Erythroblast (primary cell): Measurements from ENCODE around the gene ME3.

ENCODE experiments used
- GATA1 ChIP-seq: IDR thresholded peaks from 2 replicates; pipeline ENCODE4 v1.6.1; 2011; ENCODE audit warnings: low read depth, mild to moderate bottlenecking, control low read depth, low read length, moderate library complexity
- POLR2A ChIP-seq: IDR thresholded peaks from 2 replicates; pipeline ENCODE4 v1.6.1; 2011; ENCODE audit warnings: mild to moderate bottlenecking, low read length

DNA sequence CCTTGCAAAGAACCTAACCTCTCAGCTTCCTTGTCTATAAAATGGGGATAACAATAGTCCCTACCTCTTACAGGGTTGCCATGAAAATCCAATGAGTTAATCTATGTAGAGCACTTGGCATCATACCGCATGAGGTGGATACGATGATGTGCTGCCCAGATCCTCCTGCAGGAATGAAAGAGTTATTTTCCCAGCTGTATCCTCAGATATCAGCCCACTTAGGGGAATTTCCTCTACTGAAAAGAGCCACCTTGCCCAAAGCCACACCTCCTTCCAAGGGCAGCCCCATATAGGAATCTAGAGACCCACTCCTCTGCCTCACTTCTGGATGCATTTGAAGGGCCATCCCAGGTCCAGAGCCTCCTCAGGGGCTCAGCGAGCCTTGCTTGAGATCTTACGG is 169.3 kb downstream of the ME3 start:
- no peak for TF ChIP-seq POLR2A
- no peak for TF ChIP-seq GATA1
